Caki2 (cell line): Measurements from ENCODE around the gene HIVEP2. TPM values are rescaled to one million over a fixed set of nuclear protein-coding genes. Genes with fewer than 3 reads are reported as not detected.

Experiments used
- DNase-seq: peaks from one replicate; pipeline ENCODE4 v3.0.0-alpha.2; 2015; ENCODE audit warnings: low read depth
- in situ Hi-C: cut with HindIII; loops from 2 replicates; pipeline ENCODE4 v1.10.0; 2016; ENCODE audit warnings: low sequenced_read_pairs, low pct_unique_long_range_greater_than_20kb, mixed read lengths
- total RNA-seq: library from RNA; depleted of rRNA; stranded (reverse); fragments of >200 nt; shearing (Covaris generic); gene quantifications from 2 replicates; pipeline ENCODE4 v1.2.3, GENCODE V29; 2014; ENCODE audit warnings: low replicate concordance

Gene HIVEP2
- total RNA-seq, 1 experiment from 2014 or later = 3.5 TPM

DNA sequence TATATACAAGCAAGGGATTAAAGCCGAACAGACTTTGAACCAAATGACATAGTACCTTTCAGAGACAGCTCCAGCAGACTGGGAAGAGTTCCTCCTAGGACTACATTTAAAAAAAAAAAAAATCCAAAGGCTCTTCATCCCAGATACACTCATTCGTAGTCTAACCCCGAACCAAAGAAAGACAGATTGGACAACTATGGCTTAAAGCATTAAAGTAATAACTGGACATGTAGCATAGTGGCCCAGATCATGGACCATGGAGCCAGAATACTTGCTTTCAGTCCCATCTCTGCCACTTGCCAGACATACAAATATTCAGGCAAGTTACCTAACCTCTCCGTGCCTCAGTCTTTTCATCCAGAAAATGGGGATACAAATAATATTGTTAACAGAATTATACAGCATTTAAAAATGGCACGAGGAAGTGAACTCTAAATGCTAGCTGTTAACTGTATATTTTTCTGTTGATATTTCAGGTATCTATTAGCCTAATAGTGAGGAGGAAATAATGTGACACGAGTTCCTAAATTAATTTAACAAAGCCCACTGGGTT is 123.7 kb downstream of the HIVEP2 start:
- DNase-seq = no peak
- in situ Hi-C loops = no loop called here

DNA sequence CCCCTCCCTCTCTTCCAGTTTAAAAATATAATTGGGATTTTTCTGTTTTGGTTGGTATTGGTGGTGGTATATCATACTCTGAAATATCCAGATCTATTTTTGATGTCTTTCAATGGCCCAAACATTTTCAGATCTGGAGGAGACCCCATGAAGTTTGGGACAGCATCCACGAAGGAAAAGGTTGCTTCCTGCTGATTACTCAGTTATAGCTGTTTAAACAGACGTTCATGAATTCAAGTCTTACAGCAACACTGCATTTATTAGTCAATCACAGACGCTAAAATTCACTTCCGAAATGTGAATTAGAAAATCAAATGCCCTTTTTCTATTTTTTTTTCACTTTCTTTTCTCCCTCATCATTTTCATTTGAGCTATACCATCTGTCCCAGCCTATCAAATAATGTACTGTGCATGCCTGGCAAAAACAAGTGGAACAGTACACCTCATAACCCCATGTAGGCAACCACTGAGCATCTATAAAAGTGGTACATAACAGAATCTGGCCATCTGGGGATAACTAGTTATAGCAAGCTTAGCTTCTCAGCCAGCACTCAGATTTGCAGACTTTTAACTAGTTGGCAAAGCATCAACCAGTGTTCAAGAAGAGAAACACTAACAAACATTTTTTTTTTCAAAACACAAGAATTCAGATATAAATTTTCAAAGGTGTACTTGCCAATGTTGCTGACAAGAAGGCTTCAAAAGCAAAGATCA is 124.5 kb downstream of the HIVEP2 start:
- DNase-seq = no peak
- in situ Hi-C loops = no loop called here

DNA sequence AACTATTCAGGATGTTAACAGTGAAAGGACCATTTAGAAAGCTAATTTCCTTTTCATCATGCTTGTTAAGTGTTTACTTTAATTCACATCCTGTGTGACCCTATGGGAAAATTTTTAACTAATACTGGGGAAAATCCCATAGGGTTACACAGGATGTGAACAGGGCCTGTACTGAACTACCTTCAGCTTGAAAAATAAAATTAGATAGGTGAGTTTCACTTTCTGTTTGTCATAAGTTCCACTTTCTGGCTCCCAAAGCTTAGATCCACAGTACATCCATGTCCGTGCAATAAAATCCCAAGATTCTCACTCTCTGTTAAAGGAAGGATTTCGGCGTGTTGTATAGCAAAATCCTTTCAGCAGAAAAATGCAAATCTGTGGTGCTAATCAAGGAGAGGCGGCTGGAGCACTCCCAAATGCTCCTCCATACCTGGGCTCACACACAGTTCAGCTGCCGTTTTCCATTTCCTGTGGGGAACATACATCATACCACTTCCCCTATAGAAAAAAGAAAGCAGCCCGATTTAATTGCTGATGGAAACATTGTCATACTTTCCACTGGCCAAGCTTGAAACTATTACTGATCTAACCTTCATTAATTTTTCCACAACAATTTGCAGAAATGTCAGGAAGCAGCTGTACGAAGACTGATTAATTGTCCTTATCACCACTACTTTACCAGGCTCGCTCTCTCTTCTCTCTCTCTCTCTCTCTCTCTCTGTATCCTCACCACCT is 125.2 kb downstream of the HIVEP2 start:
- in situ Hi-C loops = no loop called here
- peak; percentile 54 for DNase-seq

DNA sequence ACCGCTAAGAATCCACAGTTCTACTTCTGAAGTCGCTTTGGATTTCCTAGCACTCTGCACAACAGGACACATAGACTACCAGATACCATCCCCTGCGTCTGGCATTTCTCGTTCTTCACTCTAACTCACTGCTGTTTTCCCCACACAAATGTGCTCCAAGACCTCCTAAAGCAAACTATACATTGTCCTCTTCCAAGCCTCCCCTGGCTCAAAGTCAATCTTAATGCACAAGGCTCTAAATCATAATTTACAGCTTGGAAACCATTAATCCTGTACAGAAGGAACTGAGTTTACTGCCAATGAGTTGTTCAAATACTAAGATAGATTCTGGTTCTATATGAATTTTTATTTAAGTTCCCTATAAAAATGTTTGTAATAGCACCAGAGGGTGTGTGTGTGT is 128.5 kb downstream of the HIVEP2 start:
- no peak for DNase-seq
- in situ Hi-C loops = no loop called here

DNA sequence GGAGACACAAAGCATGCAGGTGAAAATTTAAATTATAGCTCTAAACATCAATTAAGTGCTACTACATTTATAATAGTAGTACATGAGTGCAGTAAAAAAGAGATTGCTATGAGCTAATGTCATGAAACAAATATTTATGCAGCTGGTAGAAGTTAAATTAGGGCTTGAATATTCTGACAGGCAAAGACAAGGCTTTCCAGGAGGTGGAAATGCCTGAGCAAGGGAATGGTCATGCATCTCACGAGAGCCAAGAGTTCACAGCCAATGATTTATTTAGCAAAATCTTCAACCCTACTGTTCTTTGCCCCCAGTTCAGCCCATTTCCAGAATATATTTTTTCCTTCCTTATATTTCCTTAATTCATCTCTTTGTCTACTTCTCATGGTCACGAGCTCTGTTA is 128.9 kb downstream of the HIVEP2 start:
- in situ Hi-C loops = no loop called here
- no peak for DNase-seq

DNA sequence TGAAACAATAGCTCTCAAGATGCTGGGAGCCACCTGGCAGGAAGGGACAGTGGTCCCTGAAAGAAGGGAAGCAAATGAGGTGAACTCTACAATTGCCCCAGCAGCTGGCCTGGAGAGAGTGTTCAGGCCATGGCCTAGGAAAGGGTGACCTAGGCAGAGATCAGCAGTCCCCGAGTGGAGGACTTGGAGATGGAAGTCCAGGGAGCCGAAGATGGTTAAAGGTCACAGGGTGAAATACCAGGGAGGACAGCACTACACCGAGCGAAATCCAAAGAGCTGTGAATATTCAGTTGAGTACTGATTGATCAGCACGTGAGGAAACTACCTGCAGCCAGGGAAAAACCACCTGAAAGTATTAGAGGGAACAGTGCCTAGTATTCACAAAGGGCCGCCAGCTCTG is 133.1 kb downstream of the HIVEP2 start:
- no peak for DNase-seq
- in situ Hi-C loops = no loop called here

DNA sequence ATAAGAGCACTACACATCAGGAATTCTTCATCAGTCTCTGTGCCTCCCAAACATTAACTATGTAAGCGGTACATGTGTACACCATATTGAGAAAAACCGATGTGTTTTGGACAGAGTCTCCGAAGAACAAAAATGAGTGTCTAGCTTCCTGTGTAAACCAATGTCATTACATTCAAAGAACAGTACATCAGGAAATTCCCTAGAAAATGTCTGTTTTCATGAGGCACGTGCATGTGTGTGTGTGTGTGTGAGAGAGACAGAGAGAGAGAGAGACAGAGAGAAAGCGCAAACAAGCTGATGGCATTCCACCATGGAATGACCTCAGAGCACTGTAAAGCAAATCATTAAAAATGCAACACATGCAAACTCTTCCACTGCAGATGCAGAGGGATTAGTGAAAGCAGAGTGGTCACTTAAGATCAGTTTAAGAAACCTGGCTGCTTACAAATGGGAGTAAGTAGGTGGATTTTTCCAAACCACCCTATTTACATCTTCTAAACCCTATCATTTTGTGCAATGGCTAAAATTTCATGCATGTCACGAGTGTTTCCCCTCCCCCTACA is 133.9 kb downstream of the HIVEP2 start:
- no peak for DNase-seq
- in situ Hi-C loops = no loop called here

DNA sequence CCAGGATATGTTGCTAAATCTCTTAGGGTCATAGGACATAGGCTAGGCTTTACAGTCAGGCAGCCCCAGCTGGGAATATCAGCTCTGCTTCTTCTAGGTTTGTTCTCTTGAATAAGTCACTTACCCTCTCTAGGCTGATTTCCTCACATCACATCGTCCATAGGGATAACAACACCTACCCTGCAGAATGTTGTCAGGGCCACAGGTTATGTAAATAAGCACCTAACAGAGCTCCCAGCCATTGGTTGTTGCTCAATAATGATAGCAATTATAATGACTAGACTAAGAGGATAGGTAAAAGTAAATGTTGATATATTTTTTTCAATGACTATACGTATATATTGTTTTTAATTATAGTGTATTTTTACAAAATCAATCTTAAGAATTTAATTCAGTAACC is 135.0 kb downstream of the HIVEP2 start:
- in situ Hi-C loops = no loop called here
- DNase-seq = no peak

DNA sequence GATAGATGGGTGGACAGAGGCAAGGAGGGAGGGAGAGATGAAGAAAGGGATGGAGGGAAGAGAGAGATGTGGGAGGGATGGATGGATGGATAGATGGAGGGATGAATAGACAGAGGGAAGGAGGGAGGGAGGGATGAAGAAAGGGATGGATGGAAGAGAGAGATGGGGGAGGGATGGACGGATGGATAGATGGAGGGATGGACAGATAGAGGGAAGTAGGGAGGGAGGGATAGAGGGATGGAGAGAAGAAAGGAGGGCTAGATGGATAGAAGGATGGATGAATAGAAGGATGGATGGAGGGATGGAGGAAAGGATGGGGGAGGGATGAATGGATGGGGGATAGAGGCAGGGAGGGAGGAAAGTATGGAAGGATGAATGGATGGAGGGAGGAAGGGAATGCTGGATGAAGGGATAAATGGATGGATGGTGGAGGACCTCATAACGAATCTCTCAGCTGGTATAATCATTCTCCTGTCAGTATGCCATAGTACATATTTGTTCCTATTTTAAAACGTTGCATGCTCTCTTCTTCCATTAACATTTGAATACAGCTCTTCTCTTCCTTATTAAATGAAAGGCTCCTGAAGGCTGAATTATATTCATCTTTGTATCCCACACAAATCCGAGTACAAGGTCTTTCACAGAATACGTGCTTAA is 136.4 kb downstream of the HIVEP2 start:
- in situ Hi-C loops = no loop called here
- DNase-seq = no peak

DNA sequence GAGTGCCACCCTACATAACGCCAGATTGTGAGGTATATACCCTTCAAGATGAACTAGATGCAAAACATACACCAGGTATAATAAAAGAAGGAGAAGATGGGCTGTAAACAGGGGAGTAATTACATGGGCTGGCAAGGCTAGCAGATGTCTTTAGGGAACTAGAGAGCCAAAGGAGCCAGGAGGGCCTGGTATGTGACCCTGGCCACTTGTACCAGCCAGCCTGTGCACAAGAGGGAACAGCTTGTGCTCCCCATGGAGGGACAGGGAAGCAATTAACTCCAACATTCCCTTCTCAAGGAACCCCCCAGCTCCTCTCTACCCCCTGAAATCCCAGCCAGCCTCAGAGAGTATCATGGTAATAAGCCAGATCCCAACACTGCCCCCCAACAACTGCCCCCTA is 139.9 kb downstream of the HIVEP2 start:
- no peak for DNase-seq
- in situ Hi-C loops = no loop called here

DNA sequence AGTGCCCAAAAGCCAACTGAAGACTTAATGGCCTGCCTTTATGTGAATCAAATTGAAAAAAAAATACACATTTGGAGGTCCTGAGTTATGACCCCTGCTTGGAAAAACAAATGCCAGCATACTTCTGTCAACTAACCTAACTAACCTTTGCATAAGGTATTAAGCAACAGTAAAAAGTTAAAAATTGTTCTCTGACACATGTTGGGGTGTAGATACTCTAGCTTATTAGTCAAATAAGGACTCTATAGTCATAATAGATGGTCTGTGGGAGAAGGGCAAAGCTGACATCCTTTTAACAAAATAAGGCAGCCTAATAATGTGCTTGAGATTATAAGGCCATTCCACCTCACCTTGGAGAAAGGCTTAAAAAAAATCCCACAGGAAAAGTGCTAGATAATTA is 140.5 kb downstream of the HIVEP2 start:
- in situ Hi-C loops = no loop called here
- no peak for DNase-seq

DNA sequence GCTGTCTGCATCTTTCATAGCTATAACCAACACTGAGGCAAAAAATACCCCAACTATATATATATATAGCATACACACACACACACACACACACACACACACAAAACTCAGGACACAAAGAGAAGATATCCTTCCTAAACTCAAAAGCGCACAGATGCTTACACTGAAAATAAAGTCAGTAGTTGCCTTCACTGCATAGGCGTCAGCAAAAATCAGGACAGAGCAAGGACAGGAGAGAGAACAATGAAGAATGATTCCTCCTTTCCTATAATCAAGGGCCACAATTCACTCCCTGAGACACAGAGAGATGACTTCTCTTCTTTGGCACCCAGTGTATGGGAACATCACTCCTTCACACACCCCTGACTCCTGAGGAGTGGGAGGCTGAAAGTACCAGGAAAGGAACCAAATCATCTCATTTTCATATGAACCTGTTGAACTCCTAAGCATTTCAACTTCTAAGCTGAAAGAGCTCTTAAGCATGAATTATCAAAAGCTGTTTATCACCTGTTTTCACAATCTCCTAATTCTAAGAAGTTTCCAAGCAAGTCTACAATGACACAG is 141.4 kb downstream of the HIVEP2 start:
- DNase-seq = no peak
- in situ Hi-C loops = no loop called here

DNA sequence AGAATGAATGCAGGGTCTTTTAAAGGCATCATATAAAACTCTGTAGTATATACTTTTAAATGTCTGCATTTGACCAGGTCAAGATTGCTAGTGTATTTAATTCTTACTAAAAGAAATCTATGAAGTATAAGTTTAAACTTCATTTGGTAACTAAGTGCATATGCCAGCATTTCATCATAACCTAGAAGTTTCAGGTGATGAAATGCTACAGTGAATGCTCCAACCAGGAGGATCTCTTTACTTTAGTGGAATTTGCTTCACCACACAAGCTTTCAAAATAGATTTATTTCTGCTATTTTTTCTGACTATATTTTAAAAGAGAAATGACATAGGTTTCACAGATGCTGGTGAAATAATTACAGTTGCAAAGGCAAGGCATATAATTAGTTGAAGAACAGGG is 141.9 kb downstream of the HIVEP2 start:
- DNase-seq = no peak
- in situ Hi-C loops = no loop called here

DNA sequence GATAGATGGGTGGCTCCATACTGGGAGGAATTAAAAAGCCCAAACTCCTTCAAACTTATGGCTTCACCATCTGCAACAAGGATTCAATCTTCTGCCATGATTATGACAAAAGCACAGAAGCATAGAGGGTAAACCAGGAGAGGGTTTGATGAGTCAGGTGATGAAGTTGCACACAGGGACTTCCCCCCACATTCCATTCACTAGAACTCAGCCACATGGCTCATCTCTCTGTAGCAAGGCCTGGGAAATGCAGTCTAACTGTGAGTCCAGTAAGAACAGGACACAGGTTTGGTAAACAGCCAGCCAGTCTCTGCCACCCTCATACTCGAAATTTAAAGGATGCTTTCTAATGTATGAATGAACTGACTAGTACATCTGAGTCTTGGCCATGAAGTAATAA is 142.9 kb downstream of the HIVEP2 start:
- in situ Hi-C loops = no loop called here
- DNase-seq = peak; percentile 84

DNA sequence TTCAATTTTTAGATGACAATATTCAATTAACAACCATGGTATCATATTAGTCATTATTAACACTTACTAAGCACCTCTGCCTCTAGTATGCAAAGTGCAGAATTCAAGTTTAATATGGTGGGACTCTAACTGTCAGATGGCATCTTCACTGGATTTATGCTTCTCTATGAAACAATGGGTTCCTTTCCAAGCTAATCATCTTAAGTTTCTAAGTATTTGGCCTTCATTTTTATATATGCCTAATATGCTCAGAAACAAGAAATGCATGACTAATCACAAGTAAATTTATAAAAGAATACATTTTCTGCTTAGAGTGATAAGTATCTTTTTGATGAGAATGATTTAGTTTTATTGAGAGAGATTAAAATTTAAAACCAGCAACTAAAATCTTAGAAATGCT is 144.7 kb downstream of the HIVEP2 start:
- DNase-seq = no peak
- in situ Hi-C loops = no loop called here

DNA sequence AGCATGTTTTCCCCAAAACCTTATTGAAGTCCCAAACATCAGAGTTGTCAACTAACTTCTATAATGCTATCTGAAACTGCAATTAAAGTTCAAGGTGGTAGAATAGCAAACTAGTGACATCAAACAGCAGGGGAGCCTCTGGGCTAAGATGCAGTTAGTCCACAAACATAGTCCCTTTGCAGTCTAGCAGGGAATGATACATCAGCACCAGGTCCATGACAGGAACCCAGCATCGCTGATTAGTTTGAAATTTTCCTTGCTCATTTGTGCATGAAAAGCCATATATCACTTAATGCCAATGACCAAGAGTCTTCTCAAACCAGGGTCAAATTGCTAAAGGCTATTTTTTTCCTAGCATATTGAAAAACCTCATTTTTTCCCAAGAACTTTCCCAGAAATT is 145.3 kb downstream of the HIVEP2 start:
- in situ Hi-C loops = no loop called here
- no peak for DNase-seq

DNA sequence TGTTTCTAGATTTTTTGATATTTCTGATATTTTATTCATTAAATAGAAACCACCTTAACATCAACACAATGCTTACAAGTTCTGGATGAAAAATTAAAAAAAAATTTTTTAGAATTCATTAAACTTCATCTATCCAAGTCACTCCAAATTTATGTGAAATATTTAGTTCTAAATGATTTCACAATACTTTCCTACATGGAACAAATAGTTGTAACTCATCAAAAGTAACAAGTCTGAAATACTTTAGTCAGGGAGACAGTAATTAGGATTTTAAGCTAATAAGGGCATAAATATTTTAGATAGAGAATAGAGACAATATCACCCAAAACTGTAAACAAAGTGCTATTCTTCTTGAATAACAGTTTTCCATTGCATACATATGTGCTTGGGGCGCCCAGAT is 147.8 kb downstream of the HIVEP2 start:
- in situ Hi-C loops = no loop called here
- no peak for DNase-seq

DNA sequence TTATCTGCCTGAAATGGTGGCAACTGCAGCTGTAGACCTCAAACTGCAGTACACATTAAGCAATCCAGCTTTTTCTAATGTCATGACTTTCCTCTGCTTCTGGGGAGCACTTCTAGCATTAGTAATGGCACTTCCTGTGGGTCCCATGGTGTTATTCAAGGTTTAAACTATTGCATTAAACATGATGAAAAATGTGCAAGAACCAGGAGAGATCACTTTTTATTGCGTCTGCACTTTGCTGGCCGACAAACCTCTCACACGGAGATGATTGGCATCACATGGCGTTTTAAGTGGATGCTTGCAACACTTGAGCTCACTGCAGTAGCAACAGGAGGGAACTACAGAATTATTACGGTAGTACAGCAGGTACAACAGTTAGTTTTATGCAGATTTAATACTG is 148.4 kb downstream of the HIVEP2 start:
- no peak for DNase-seq
- in situ Hi-C loops = no loop called here

DNA sequence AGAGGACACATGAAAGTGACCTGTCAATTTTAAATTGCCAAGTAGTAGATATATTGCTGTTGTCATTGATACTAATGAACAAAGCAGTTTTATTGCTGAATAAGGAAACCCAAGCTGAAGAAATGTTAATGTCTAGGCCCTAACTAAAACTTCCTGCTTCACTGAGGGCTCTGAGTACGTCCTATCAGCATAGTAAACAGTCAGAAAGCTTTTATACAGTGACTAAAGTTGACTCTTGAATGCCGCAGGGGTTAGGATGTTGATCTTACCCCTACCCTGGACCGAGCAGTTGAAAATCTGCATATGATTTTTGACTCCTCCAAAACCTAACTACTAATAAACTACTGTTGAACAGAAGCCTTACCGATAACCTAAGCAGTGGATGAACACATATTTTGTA is 149.0 kb downstream of the HIVEP2 start:
- in situ Hi-C loops = no loop called here
- no peak for DNase-seq
